GM19351 (cell line): ENCODE data around the gene CDK14.
"Not testable (repeated sequence)": the region's sequence is repeated elsewhere in the genome, so short reads cannot be mapped to it uniquely, and the experiment has no call there.

Source experiments
- ATAC-seq: cut with Tn5 transposase; IDR thresholded peaks from one replicate; pipeline ENCODE4 v1.9.1; 2021; ENCODE audit warnings: mild to moderate bottlenecking, moderate library complexity; ENCODE audit not compliant: unreplicated experiment

The CDK14 gene

GRCh38 chr7:90629297-90629918, 33.3 kb downstream of the CDK14 start:
- ATAC-seq: peak; percentile 87

GRCh38 chr7:90631502-90631901, 35.4 kb downstream of the CDK14 start:
- no peak for ATAC-seq

GRCh38 chr7:90639683-90640082, 43.6 kb downstream of the CDK14 start:
- not testable (repeated sequence) for ATAC-seq

- no peak for ATAC-seq
These were observed 46.9 kb downstream of the CDK14 start for GRCh38 chr7:90642978-90643377.

- ATAC-seq: no peak
These were observed 49.7 kb downstream of the CDK14 start for GRCh38 chr7:90645784-90646183.

- ATAC-seq: no peak
These were observed 52.0 kb downstream of the CDK14 start for GRCh38 chr7:90648107-90648506.

GRCh38 chr7:90648834-90649233, 52.7 kb downstream of the CDK14 start:
- ATAC-seq: no peak

- ATAC-seq: peak; percentile 36
These were observed 58.8 kb downstream of the CDK14 start for GRCh38 chr7:90654718-90655427.

GRCh38 chr7:90655566-90655965, 59.4 kb downstream of the CDK14 start:
- peak; percentile 62 for ATAC-seq

- ATAC-seq: no peak
These were observed 61.4 kb downstream of the CDK14 start for GRCh38 chr7:90657481-90657880.

GRCh38 chr7:90660100-90660499, 64.0 kb downstream of the CDK14 start:
- ATAC-seq: no peak

- ATAC-seq: no peak
These were observed 64.7 kb downstream of the CDK14 start for GRCh38 chr7:90660819-90661218.

GRCh38 chr7:90661290-90662151, 65.4 kb downstream of the CDK14 start:
- ATAC-seq: no peak

- no peak for ATAC-seq
These were observed 67.1 kb downstream of the CDK14 start for GRCh38 chr7:90663176-90663575.

- no peak for ATAC-seq
These were observed 70.1 kb downstream of the CDK14 start for GRCh38 chr7:90666186-90666585.

- ATAC-seq: no peak
These were observed 72.9 kb downstream of the CDK14 start for GRCh38 chr7:90668992-90669391.

- ATAC-seq: peak; percentile 70
These were observed 73.4 kb downstream of the CDK14 start for GRCh38 chr7:90669492-90669891.

- no peak for ATAC-seq
These were observed 75.5 kb downstream of the CDK14 start for GRCh38 chr7:90671571-90671970.

- ATAC-seq: no peak
These were observed 76.1 kb downstream of the CDK14 start for GRCh38 chr7:90672210-90672609.

- ATAC-seq: no peak
These were observed 78.5 kb downstream of the CDK14 start for GRCh38 chr7:90674625-90675024.

- ATAC-seq: no peak
These were observed 79.9 kb downstream of the CDK14 start for GRCh38 chr7:90675982-90676381.
